Pancreas (tissue), 10 donors: ENCODE results near the gene TMEM231. TPM values are rescaled to one million over a fixed set of nuclear protein-coding genes. Genes with fewer than 3 reads are reported as not detected.

Experiments used
- ATAC-seq, 4 donors: fragments of 200-7000 bp; cut with Tn5 transposase; one replicate each; pipeline versions ENCODE4 v1.8.0 to v1.9.1; 2020; ENCODE audit warnings: mild to moderate bottlenecking in 4 of 4, moderate library complexity in 4 of 4
- DNase-seq, 6 donors: peaks; one replicate each; pipeline ENCODE4 v3.0.0-alpha.2; 2020
- FAIRE-seq: peaks from 2 replicates; lab custom pipeline; 2012; peaks lifted over from hg19 to GRCh38; lab: Jason Lieb, UNC
- H3K27ac ChIP-seq, 4 donors: fragments of 200-600 bp; sonication (generic); 1 replicate in 3 of 4; 2 replicates in 1 of 4; pipeline versions ENCODE4 v1.5.0 to v1.8.0; 2020
- H3K27me3 ChIP-seq, 4 donors: fragments of 200-600 bp; one replicate each; pipeline ENCODE4 v1.8.0; 2021
- H3K36me3 ChIP-seq, 3 donors: fragments of 200-600 bp; sonication (generic) in 1 of 3; one replicate each; pipeline versions ENCODE4 v1.5.0 to v1.8.0; 2020 to 2021
- H3K4me1 ChIP-seq, 3 donors: fragments of 200-600 bp; one replicate each; pipeline ENCODE4 v1.8.0; 2021
- H3K4me3 ChIP-seq, 4 donors: fragments of 200-600 bp; sonication (generic) in 2 of 4; one replicate each; pipeline versions ENCODE4 v1.5.0 to v1.8.0; 2020 to 2021
- H3K9me3 ChIP-seq, 4 donors: fragments of 200-600 bp; one replicate each; pipeline ENCODE4 v1.8.0; 2021
- WGBS, 2 donors: extraction: QIAGEN DNeasy Blood & Tissue Kit; methylation state at CpG; one replicate each; pipeline ENCODE4 v1.1.7; 2013; 5-methylcytosine and 5-hydroxymethylcytosine counted together
- intact Hi-C, 3 donors: fragments of 100-400 bp; cut with DNase I; formaldehyde crosslinking; loops; one replicate each; pipeline versions ENCODE4 v1.11.1 to v1.14.2; 2022
- polyA plus RNA-seq, 2 donors: library from polyadenylated mRNA; stranded (reverse); fragments of 200-250 nt; gene quantifications; one replicate each; pipeline ENCODE4 v1.2.3, GENCODE V29; 2013
- total RNA-seq, 6 donors: library from RNA; stranded (reverse); fragmentation: NEBNext Ultra II Directional in 4 of 6; extraction: Animal tissue kit (Norgen Biotek cat#: 25700) in 4 of 6; gene quantifications; one replicate each; pipeline versions ENCODE4 v1.2.1 to v1.2.4, GENCODE V29; 2021 to 2023
- TF ChIP-seq, protein P1 (sequence below), 4 donors: fragments of 200-600 bp; sonication (generic) in 3 of 4; IDR thresholded peaks; one replicate each; pipeline versions ENCODE4 v1.5.0 to v1.8.0; 2021; ENCODE audit warnings: antibody characterized with exemption in 4 of 4
- donor health status: healthy with polysubstance abuse.
- donor health status: DM: no; HTN: no; CAD: no; lungs with moderate emphysema.
- donor health status: DM: no; HTN: no; CAD: no.
- donor health status: control.
- donor health status: control.
- donor health status: Bipolar disorder and iron deficiency.
- donor health status: DM: yes; HTN: yes; CAD: no.
- donor health status: DM: no; HTN: no; CAD: no.
- donor health status: DM: no; HTN: no; CAD: no.
- donor health status: DM: yes; HTN: yes; CAD: no.

The TMEM231 gene
- total and polyA plus RNA-seq, 8 donors, result 2.5 to 6.6 (median 4.1) TPM

DNA sequence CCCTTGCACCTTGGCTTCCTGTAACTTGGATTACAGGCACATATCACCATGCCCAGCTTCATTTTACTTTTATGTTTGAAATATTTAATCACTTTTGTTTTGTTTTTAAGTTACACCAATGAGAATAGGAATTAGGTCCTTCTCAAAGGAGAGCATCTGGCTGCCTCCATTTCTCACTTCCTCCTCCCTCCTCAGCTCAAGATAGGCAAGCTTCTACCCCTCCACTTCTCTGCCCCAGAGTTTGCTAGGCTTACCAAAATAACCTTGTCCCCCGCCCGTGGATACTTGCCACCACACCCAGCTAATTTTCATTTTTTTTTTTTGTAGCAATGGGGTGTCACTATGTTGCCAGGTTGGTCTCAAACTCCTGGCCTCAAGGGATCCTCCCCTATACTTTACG, 28.1 kb upstream of the TMEM231 start:
- no peaks in the 10 kb centered on the region for H3K36me3 ChIP-seq
- TF ChIP-seq, protein P1, sequence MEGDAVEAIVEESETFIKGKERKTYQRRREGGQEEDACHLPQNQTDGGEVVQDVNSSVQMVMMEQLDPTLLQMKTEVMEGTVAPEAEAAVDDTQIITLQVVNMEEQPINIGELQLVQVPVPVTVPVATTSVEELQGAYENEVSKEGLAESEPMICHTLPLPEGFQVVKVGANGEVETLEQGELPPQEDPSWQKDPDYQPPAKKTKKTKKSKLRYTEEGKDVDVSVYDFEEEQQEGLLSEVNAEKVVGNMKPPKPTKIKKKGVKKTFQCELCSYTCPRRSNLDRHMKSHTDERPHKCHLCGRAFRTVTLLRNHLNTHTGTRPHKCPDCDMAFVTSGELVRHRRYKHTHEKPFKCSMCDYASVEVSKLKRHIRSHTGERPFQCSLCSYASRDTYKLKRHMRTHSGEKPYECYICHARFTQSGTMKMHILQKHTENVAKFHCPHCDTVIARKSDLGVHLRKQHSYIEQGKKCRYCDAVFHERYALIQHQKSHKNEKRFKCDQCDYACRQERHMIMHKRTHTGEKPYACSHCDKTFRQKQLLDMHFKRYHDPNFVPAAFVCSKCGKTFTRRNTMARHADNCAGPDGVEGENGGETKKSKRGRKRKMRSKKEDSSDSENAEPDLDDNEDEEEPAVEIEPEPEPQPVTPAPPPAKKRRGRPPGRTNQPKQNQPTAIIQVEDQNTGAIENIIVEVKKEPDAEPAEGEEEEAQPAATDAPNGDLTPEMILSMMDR (IDR thresholded peaks at IDR 0.05), result no peak
- no peaks in the 10 kb centered on the region for H3K9me3 ChIP-seq
- WGBS, 2 donors, result 70 to 81% methylated on average over 3 of the region's 3 CpGs
- H3K4me1 ChIP-seq, result no peaks in the 10 kb centered on the region
- FAIRE-seq, result no peak
- ATAC-seq, result no peak
- no peaks in the 10 kb centered on the region for H3K27me3 ChIP-seq
- DNase-seq, result no peak
- no peak overlapping the region for H3K4me3 ChIP-seq
- intact Hi-C loops, result no loop called here
- H3K27ac ChIP-seq, result no peak overlapping the region

DNA sequence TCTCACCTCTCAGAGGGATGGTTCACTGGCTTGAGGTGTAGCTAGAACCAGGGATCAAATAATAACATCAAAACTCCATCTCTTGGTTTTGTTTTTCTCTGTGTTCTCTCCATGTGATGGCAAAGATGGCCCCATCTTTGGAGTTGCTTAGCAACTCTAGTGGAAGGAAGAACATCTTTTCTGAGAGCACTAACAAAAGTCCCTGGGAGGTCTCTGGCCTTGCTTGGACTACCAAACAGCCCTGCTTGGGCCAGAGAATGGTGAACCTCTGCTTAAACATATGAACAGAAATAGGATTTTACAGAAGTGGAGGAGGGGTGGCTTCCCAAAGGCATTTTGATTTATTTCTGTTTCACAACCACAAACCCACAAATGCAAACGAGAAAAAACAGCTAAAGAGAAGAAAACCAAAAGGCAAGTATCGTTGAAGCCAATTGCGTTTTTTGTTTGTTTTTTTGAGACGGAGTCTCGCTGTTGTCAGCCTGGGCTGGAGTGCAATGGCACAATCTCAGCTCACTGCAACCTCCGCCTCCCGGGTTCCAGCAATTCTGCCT, 23.3 kb upstream of the TMEM231 start:
- FAIRE-seq (no peak), ATAC-seq (no peak), DNase-seq (no peak)
- H3K27me3 ChIP-seq, result no peaks in the 10 kb centered on the region
- no peak overlapping the region for H3K4me3 ChIP-seq
- 92% methylated on average over 7 of the region's 7 CpGs for WGBS, 2 donors
- H3K36me3 ChIP-seq, result peaks cover 0 to 38% (median 0%) of the 10 kb centered on the region in 3 donors
- TF ChIP-seq, protein P1 (IDR thresholded peaks at IDR 0.05), result no peak
- no peaks in the 10 kb centered on the region for H3K9me3 ChIP-seq
- H3K4me1 ChIP-seq, result no peaks in the 10 kb centered on the region
- intact Hi-C loops, result no loop called here
- no peak overlapping the region for H3K27ac ChIP-seq

DNA sequence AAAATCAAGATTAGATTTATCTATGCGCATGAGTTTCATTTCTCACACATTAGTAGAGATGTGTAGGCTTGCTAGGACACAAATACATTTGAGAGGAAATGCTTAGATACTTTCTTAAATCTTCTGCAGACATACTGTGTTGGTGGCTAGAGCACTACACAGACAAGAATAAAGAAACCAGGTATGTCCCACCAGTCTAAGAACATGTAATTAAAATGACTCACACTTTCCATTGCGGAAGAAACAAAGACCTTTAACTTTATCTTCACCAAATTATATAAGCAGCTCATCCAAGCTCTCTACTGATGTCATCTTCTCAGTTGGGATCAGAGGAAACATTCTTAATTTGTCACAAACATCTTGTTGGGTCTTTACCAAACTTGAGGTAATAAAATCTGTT, 22.7 kb upstream of the TMEM231 start:
- WGBS, 2 donors, result 94 to 95% methylated on average over 2 of the region's 2 CpGs
- no peak overlapping the region for H3K27ac ChIP-seq
- ATAC-seq, result no peak
- TF ChIP-seq, protein P1 (IDR thresholded peaks at IDR 0.05), result no peak
- DNase-seq, result no peak
- no peaks in the 10 kb centered on the region for H3K4me1 ChIP-seq
- peaks cover 0 to 43% (median under 1%) of the 10 kb centered on the region in 3 donors for H3K36me3 ChIP-seq
- H3K27me3 ChIP-seq, result no peaks in the 10 kb centered on the region
- H3K4me3 ChIP-seq, result no peak overlapping the region
- intact Hi-C loops, result no loop called here
- FAIRE-seq, result no peak
- H3K9me3 ChIP-seq, result no peaks in the 10 kb centered on the region

DNA sequence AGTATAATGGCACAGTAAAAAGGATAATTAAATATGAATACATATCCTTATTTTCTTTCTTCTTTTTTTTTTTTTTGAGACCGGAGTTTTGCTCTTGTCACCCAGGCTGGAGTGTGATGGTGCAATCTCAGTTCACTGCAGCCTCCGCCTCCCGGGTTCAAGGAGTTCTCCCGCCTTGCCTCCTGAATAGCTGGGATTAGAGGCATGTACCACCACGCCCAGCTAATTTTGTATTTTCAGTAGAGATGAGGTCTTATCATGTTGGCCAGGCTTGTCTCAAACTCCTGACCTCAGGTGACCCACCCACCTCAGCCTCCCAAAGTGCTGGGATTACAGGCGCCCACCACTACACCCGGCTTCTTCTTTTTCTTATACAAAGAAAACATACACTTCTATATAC, 22.2 kb upstream of the TMEM231 start:
- peaks cover 0 to 47% (median 5%) of the 10 kb centered on the region in 3 donors for H3K36me3 ChIP-seq
- TF ChIP-seq, protein P1 (IDR thresholded peaks at IDR 0.05), result no peak
- H3K4me3 ChIP-seq, result no peak overlapping the region
- no peaks in the 10 kb centered on the region for H3K4me1 ChIP-seq
- WGBS, 2 donors, result 94 to 96% methylated on average over 7 of the region's 7 CpGs
- H3K27ac ChIP-seq, result no peak overlapping the region
- no peaks in the 10 kb centered on the region for H3K27me3 ChIP-seq
- FAIRE-seq (no peak), DNase-seq (no peak), ATAC-seq (no peak)
- intact Hi-C loops, result no loop called here
- no peaks in the 10 kb centered on the region for H3K9me3 ChIP-seq

DNA sequence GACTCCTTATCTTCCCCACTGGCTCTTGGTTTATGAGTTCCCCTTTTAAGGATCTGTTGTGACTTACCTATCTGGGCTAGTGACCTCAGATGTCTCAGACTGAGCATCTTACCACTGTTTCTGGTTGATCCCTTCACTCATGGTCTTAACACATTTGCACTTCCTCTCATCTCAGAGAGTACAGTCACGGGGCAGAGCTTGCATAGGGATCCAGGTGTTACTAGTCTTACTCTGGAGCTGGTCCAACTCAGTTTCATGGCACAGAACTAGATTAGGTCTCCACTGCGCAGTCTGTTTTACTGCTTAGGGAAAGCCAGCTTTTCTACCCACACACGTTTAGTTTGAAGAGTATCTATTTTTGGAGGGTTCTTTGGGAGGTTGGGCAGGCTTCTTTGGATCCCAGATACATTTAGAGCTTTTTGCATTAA, 20.3 kb upstream of the TMEM231 start:
- FAIRE-seq (no peak), DNase-seq (no peak), ATAC-seq (no peak)
- Histone ChIP-seq H3K4me3 (no peak overlapping the region), H3K27ac (no peak overlapping the region), H3K36me3 (peaks cover 0 to 62% (median 10%) of the 10 kb centered on the region in 3 donors), H3K4me1 (peaks cover 0 to under 1% (median 0%) of the 10 kb centered on the region in 3 donors), H3K27me3 (no peaks in the 10 kb centered on the region), H3K9me3 (no peaks in the 10 kb centered on the region)
- intact Hi-C loops, result no loop called here
- 54 to 57% methylated on average over 3 of the region's 3 CpGs for WGBS, 2 donors
- TF ChIP-seq, protein P1 (IDR thresholded peaks at IDR 0.05), result no peak
